SU-DHL-6 (cell line): ENCODE measurements around the gene ATP9A.

Experiments used
- H2AFZ ChIP-seq: fragments of 200-600 bp; sonication (generic); 2 replicates; pipeline ENCODE4 v1.6.1; 2014; ENCODE audit warnings: low read depth, mild to moderate bottlenecking, moderate library complexity, mixed read lengths, antibody characterized with exemption, low read length; ENCODE audit not compliant: severe bottlenecking
- H3F3A ChIP-seq: fragments of 200-600 bp; shearing (Covaris generic); 2 replicates; pipeline ENCODE4 v1.6.0; 2016; ENCODE audit warnings: antibody characterized with exemption, mild to moderate bottlenecking; ENCODE audit not compliant: insufficient read depth
- H3K27ac ChIP-seq: fragments of 200-600 bp; sonication (generic); 2 replicates; pipeline ENCODE4 v1.5.1; 2016; ENCODE audit warnings: low read depth, mild to moderate bottlenecking, low read length, moderate library complexity, mixed read lengths
- H3K27me3 ChIP-seq: fragments of 200-600 bp; sonication (generic), shearing (Covaris generic); 2 replicates; pipeline ENCODE4 v1.6.0; 2014; ENCODE audit warnings: mild to moderate bottlenecking, low read length
- H3K36me3 ChIP-seq: fragments of 200-600 bp; sonication (generic); 2 replicates; pipeline ENCODE4 v1.6.1; 2014; ENCODE audit warnings: mild to moderate bottlenecking, low read length, mixed read lengths
- H3K4me2 ChIP-seq: fragments of 300-600, 200-600 bp; shearing (Covaris generic), sonication (generic); 2 replicates; pipeline ENCODE4 v1.6.0; 2014; ENCODE audit warnings: low read length, low read depth, mild to moderate bottlenecking; ENCODE audit not compliant: poor library complexity, severe bottlenecking
- H3K4me3 ChIP-seq: fragments of 200-600 bp; sonication (generic); 2 replicates; pipeline ENCODE4 v1.5.1; 2014; ENCODE audit warnings: antibody characterized with exemption, low read length, mild to moderate bottlenecking, mixed read lengths; ENCODE audit not compliant: insufficient read depth, poor library complexity, severe bottlenecking
- H3K79me2 ChIP-seq: fragments of 200-600 bp; sonication (generic); 2 replicates; pipeline ENCODE4 v1.6.1; 2014; ENCODE audit warnings: mild to moderate bottlenecking, low read length, moderate library complexity; ENCODE audit not compliant: insufficient read depth
- H3K9ac ChIP-seq: fragments of 200-600 bp; sonication (generic); 2 replicates; pipeline ENCODE4 v1.7.0; 2014; ENCODE audit warnings: mild to moderate bottlenecking, low read length
- H3K9me2 ChIP-seq: fragments of 200-600 bp; sonication (generic); replicated peaks from 2 replicates; pipeline ENCODE4 v1.6.1; 2014; ENCODE audit warnings: low read length; ENCODE audit not compliant: insufficient read depth
- H3K9me3 ChIP-seq: fragments of 200-600 bp; sonication (generic); 2 replicates; pipeline ENCODE4 v1.6.1; 2014; ENCODE audit warnings: low read length, mixed read lengths; ENCODE audit not compliant: insufficient read depth
- H4K20me1 ChIP-seq: fragments of 200-600 bp; sonication (generic); 2 replicates; pipeline ENCODE4 v1.6.1; 2014; ENCODE audit warnings: low read depth, mild to moderate bottlenecking, antibody characterized with exemption, low read length, moderate library complexity, mixed read lengths
- EZH2phosphoT487 ChIP-seq: fragments of 200-600 bp; sonication (generic), shearing (Covaris generic); conservative IDR thresholded peaks from 2 replicates; pipeline ENCODE4 v1.6.1; 2018; ENCODE audit warnings: mild to moderate bottlenecking, antibody characterized with exemption, low read length, moderate library complexity, mixed read lengths
- TF ChIP-seq, protein P1 (sequence below): fragments of 200-600 bp; sonication (generic); IDR thresholded peaks from one replicate; pipeline ENCODE4 v1.5.1; 2017; ENCODE audit warnings: antibody characterized with exemption, mild to moderate bottlenecking, low read length, moderate library complexity; ENCODE audit not compliant: insufficient read depth, poor library complexity, severe bottlenecking

Gene ATP9A

DNA sequence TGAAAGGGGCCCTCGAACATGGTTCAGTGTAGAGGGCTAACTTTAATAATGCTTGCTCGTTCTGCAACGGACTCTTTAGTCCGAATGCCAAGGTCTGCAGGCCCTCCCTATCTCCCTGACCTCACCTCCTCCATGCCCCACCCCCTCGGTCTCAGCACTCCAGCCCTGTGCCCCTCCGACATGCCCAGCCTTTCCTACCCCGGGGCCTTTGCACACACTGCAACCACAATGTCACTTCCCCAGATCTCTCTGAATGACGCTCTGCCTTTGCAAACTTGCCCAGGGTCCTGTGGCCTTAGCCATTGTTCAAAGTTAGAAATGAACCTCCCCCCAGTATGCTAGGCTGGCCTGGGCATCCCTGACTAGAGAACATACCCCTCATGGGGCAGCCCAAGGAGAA lies 175.6 kb downstream of the ATP9A start:
- no peaks in the 10 kb centered on the region for H3K9me3 ChIP-seq
- no peaks in the 10 kb centered on the region for H3K27me3 ChIP-seq
- H3K9me2 ChIP-seq: no peaks in the 10 kb centered on the region
- no peaks in the 10 kb centered on the region for H3K79me2 ChIP-seq
- H3K36me3 ChIP-seq: no peaks in the 10 kb centered on the region
- H3K4me2 ChIP-seq: no peak overlapping the region
- TF ChIP-seq EZH2phosphoT487: no peak
- TF ChIP-seq, protein P1, sequence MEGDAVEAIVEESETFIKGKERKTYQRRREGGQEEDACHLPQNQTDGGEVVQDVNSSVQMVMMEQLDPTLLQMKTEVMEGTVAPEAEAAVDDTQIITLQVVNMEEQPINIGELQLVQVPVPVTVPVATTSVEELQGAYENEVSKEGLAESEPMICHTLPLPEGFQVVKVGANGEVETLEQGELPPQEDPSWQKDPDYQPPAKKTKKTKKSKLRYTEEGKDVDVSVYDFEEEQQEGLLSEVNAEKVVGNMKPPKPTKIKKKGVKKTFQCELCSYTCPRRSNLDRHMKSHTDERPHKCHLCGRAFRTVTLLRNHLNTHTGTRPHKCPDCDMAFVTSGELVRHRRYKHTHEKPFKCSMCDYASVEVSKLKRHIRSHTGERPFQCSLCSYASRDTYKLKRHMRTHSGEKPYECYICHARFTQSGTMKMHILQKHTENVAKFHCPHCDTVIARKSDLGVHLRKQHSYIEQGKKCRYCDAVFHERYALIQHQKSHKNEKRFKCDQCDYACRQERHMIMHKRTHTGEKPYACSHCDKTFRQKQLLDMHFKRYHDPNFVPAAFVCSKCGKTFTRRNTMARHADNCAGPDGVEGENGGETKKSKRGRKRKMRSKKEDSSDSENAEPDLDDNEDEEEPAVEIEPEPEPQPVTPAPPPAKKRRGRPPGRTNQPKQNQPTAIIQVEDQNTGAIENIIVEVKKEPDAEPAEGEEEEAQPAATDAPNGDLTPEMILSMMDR: no peak
- no peak overlapping the region for H3K4me3 ChIP-seq
- H3F3A ChIP-seq: no peaks in the 10 kb centered on the region; the same call in 1 of the 2 replicates
- H3K9ac ChIP-seq: no peak overlapping the region
- H2AFZ ChIP-seq: no peak overlapping the region
- no peaks in the 10 kb centered on the region for H4K20me1 ChIP-seq
- no peak overlapping the region for H3K27ac ChIP-seq

DNA sequence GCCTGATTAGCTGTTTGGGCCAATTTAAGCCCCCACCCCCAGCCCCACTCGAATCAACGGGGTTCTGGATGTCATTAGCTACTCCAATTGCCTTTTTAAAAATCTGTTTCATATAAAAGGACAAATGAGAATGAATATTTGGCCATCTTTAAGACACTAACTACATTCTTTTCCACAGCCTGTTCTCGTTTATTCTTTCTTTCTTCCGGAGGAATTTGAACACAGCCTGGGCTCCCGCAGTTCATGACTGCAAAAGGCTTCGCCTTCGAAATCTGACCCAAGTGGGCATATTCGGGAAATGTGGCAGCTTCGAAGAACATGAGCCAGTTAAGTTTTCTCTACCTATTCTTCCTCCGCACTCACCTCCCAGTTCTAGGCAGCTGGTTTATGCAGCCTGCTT lies 176.3 kb downstream of the ATP9A start:
- Histone ChIP-seq H3K4me3 (no peak overlapping the region), H2AFZ (no peak overlapping the region), H3K9me3 (no peaks in the 10 kb centered on the region), H3K27me3 (no peaks in the 10 kb centered on the region), H3K9ac (no peak overlapping the region), H3F3A (peaks cover 4% of the 10 kb centered on the region; the same call in 1 of the 2 replicates), H3K27ac (no peak overlapping the region), H3K9me2 (no peaks in the 10 kb centered on the region), H3K36me3 (no peaks in the 10 kb centered on the region), H3K4me2 (no peak overlapping the region), H3K79me2 (no peaks in the 10 kb centered on the region), H4K20me1 (no peaks in the 10 kb centered on the region)
- TF ChIP-seq, protein P1: no peak
- TF ChIP-seq EZH2phosphoT487: no peak

DNA sequence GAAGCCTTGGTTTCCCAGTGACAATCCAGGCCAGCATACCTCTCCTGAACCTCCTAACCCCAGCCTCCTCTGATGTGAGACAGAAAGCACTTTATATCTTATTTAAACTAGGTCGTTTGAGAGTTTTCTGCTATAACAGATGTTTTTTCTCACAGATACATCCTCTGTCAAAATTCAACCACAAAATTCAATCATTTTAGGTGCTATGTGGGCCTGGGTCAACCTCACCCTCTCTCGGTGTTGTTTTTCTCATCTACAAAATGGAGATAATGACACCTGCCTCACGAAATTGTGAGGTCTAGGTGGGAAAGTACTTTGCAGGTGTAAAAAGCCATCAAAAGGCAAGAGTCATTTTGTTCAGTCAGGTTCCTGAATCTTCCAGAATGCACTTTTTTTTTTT lies 179.4 kb downstream of the ATP9A start:
- no peak overlapping the region for H3K9ac ChIP-seq
- no peaks in the 10 kb centered on the region for H3K9me3 ChIP-seq
- H2AFZ ChIP-seq: no peak overlapping the region
- H3K79me2 ChIP-seq: no peaks in the 10 kb centered on the region
- TF ChIP-seq, protein P1: no peak
- no peak for TF ChIP-seq EZH2phosphoT487
- no peaks in the 10 kb centered on the region for H4K20me1 ChIP-seq
- no peak overlapping the region for H3K4me2 ChIP-seq
- H3K27me3 ChIP-seq: no peaks in the 10 kb centered on the region
- H3K9me2 ChIP-seq: no peaks in the 10 kb centered on the region
- no peak overlapping the region for H3K27ac ChIP-seq
- no peaks in the 10 kb centered on the region for H3K36me3 ChIP-seq
- H3K4me3 ChIP-seq: no peak overlapping the region
- H3F3A ChIP-seq: peaks cover 6% of the 10 kb centered on the region; the same call in 1 of the 2 replicates
